ENCODE data around the gene PML. TPM values are rescaled to one million over a fixed set of nuclear protein-coding genes. Genes with fewer than 3 reads are reported as not detected.
A peak's percentile ranks its signal among the peaks of the same experiment; 100 is the strongest.

Gene PML
- total RNA-seq, 4 donors from 2014 or later = 24.1 to 75.1 (median 52.1) TPM

GRCh38 chr15:73985101-73985873 lies 9.2 kb upstream of the PML start:
- H3K4me1 ChIP-seq = peaks cover 4 to 90% (median 62%) of the 10 kb centered on the region in 3 donors
- H3K36me3 ChIP-seq = peaks cover 0 to 45% of the 10 kb centered on the region in 2 donors
- 60% methylated on average over 1 of the region's 13 CpGs; no CpG with 5 or more reads in 1 of the 2 donors for WGBS, 2 donors (ENCODE audit: low coverage in 1 of 2)
- no peak overlapping the region for H3K4me3 ChIP-seq
- H3K9me3 ChIP-seq = no peaks in the 10 kb centered on the region
- H3K27ac ChIP-seq = peak overlapping the region in 3 of 4 donors; percentile 88 to 95 (median 89)
- no peaks in the 10 kb centered on the region for H3K27me3 ChIP-seq
- TF ChIP-seq CTCF (IDR thresholded peaks at IDR 0.05) = no peak
- TF ChIP-seq POLR2A (IDR thresholded peaks at IDR 0.05) = no peak
- TF ChIP-seq EP300 (IDR thresholded peaks at IDR 0.05) = no peak
- TF ChIP-seq POLR2AphosphoS5 (IDR thresholded peaks at IDR 0.05) = no peak
- ATAC-seq = no peak

GRCh38 chr15:73986055-73986775 lies 8.3 kb upstream of the PML start:
- no peak for TF ChIP-seq POLR2A (IDR thresholded peaks at IDR 0.05)
- no peak for TF ChIP-seq POLR2AphosphoS5 (IDR thresholded peaks at IDR 0.05)
- no peak for TF ChIP-seq EP300 (IDR thresholded peaks at IDR 0.05)
- TF ChIP-seq CTCF (IDR thresholded peaks at IDR 0.05) = no peak
- 35 to 63% methylated on average over 6 to 7 of the region's 7 CpGs for WGBS, 2 donors (ENCODE audit: low coverage in 1 of 2)
- Histone ChIP-seq H3K36me3 (peaks cover 0 to 45% of the 10 kb centered on the region in 2 donors), H3K4me3 (no peak overlapping the region), H3K27ac (peak overlapping the region in 3 of 4 donors; percentile 88 to 95 (median 89)), H3K9me3 (no peaks in the 10 kb centered on the region), H3K4me1 (peaks cover 4 to 99% (median 71%) of the 10 kb centered on the region in 3 donors), H3K27me3 (no peaks in the 10 kb centered on the region)
- ATAC-seq = no peak

GRCh38 chr15:73986776-73987056 lies 7.8 kb upstream of the PML start:
- Histone ChIP-seq H3K9me3 (no peaks in the 10 kb centered on the region), H3K27ac (peak overlapping the region in 3 of 4 donors; percentile 85 to 95 (median 89)), H3K4me1 (peaks cover 4 to 99% (median 73%) of the 10 kb centered on the region in 3 donors), H3K36me3 (peaks cover 0 to 45% of the 10 kb centered on the region in 2 donors), H3K27me3 (no peaks in the 10 kb centered on the region), H3K4me3 (no peak overlapping the region)
- WGBS, 2 donors (ENCODE audit: low coverage in 1 of 2) = 86 to 100% methylated on average over 1 of the region's 1 CpG
- TF ChIP-seq POLR2A (IDR thresholded peaks at IDR 0.05) (no peak), CTCF (IDR thresholded peaks at IDR 0.05) (no peak), EP300 (IDR thresholded peaks at IDR 0.05) (no peak), POLR2AphosphoS5 (IDR thresholded peaks at IDR 0.05) (no peak)
- no peak for ATAC-seq

GRCh38 chr15:73987250-73987649 lies 7.3 kb upstream of the PML start:
- 89 to 100% methylated on average over 2 to 4 of the region's 4 CpGs for WGBS, 2 donors (ENCODE audit: low coverage in 1 of 2)
- no peak for ATAC-seq
- Histone ChIP-seq H3K36me3 (peaks cover 0 to 45% of the 10 kb centered on the region in 2 donors), H3K4me1 (peaks cover 4 to 97% (median 68%) of the 10 kb centered on the region in 3 donors), H3K27ac (peak overlapping the region in 3 of 4 donors; percentile 85 to 95 (median 89)), H3K27me3 (no peaks in the 10 kb centered on the region), H3K4me3 (no peak overlapping the region), H3K9me3 (no peaks in the 10 kb centered on the region)
- TF ChIP-seq EP300 (IDR thresholded peaks at IDR 0.05) (no peak), POLR2AphosphoS5 (IDR thresholded peaks at IDR 0.05) (no peak), POLR2A (IDR thresholded peaks at IDR 0.05) (no peak), CTCF (IDR thresholded peaks at IDR 0.05) (no peak)
